Mesenchymal stem cell (in vitro differentiated cells and primary cell): ENCODE results near the gene RMI2.

Experiments used
- DNase-seq: peaks from one replicate; pipeline ENCODE4 v3.0.0-alpha.2; 2013
- H2AFZ ChIP-seq: one replicate; pipeline ENCODE4 v1.6.1; 2013; ENCODE audit warnings: low read depth, mild to moderate bottlenecking, control low read depth, inconsistent platforms, low read length, moderate library complexity
- H2AK5ac ChIP-seq: 2 replicates; pipeline ENCODE4 v1.6.1; 2013; ENCODE audit warnings: low read length, moderate library complexity, mild to moderate bottlenecking, inconsistent platforms; ENCODE audit not compliant: severe bottlenecking
- H2BK120ac ChIP-seq: one replicate; pipeline ENCODE4 v1.6.1; 2013; ENCODE audit warnings: low read depth, mild to moderate bottlenecking, inconsistent platforms, low read length, moderate library complexity
- H2BK12ac ChIP-seq, 2 experiments: one replicate each; pipeline ENCODE4 v1.6.1; 2013; ENCODE audit warnings: inconsistent platforms in 2 of 2, low read length in 2 of 2, mild to moderate bottlenecking in 2 of 2, moderate library complexity in 2 of 2, control low read depth in 1 of 2
- H2BK15ac ChIP-seq: one replicate; pipeline ENCODE4 v1.6.1; 2013; ENCODE audit warnings: mild to moderate bottlenecking, low read depth, inconsistent platforms; ENCODE audit not compliant: poor library complexity, severe bottlenecking
- H2BK5ac ChIP-seq: 2 replicates; pipeline ENCODE4 v1.6.1; 2013; ENCODE audit warnings: low read depth, mild to moderate bottlenecking, low read length, control low read depth, inconsistent platforms; ENCODE audit not compliant: poor library complexity, severe bottlenecking
- H3K14ac ChIP-seq, 2 experiments: one replicate each; pipeline ENCODE4 v1.6.1; 2013; ENCODE audit warnings: inconsistent platforms in 2 of 2, low read length in 2 of 2, control low read depth in 1 of 2, mild to moderate bottlenecking in 1 of 2, moderate library complexity in 1 of 2
- H3K18ac ChIP-seq, 2 experiments: one replicate each; pipeline ENCODE4 v1.6.1; 2013; ENCODE audit warnings: inconsistent platforms in 2 of 2, low read length in 2 of 2, control low read depth in 1 of 2, low read depth in 1 of 2, mild to moderate bottlenecking in 1 of 2
- H3K23ac ChIP-seq, 2 experiments: one replicate each; pipeline ENCODE4 v1.6.1; 2013; ENCODE audit warnings: inconsistent platforms in 2 of 2, low read length in 2 of 2, mild to moderate bottlenecking in 2 of 2, moderate library complexity in 2 of 2, control low read depth in 1 of 2
- H3K27ac ChIP-seq: 2 replicates; pipeline ENCODE4 v1.5.1; 2013; ENCODE audit warnings: mild to moderate bottlenecking, moderate library complexity, low read length, control low read depth, inconsistent platforms; ENCODE audit not compliant: poor library complexity, severe bottlenecking
- H3K27me3 ChIP-seq, 2 experiments: 2 replicates each; pipeline versions ENCODE4 v1.6.1 to v1.7.0; 2013; ENCODE audit warnings: low read length in 2 of 2, mild to moderate bottlenecking in 2 of 2, moderate library complexity in 2 of 2, control low read depth in 1 of 2, inconsistent platforms in 1 of 2; ENCODE audit not compliant: control insufficient read depth in 1 of 2, insufficient read depth in 1 of 2
- H3K36me3 ChIP-seq, 2 experiments: 2 replicates each; pipeline versions ENCODE4 v1.6.1 to v1.7.0; 2013; ENCODE audit warnings: low read length in 2 of 2, control low read depth in 1 of 2, inconsistent platforms in 1 of 2, low read depth in 1 of 2, mild to moderate bottlenecking in 1 of 2; ENCODE audit not compliant: insufficient read depth in 2 of 2, control insufficient read depth in 1 of 2
- H3K4ac ChIP-seq, 2 experiments: one replicate each; pipeline ENCODE4 v1.6.1; 2013; ENCODE audit warnings: inconsistent platforms in 2 of 2, low read length in 2 of 2, mild to moderate bottlenecking in 2 of 2, moderate library complexity in 2 of 2, control low read depth in 1 of 2, low read depth in 1 of 2
- H3K4me1 ChIP-seq: 2 replicates; pipeline ENCODE4 v1.6.1; 2013; ENCODE audit warnings: low read depth, low read length, control low read depth; ENCODE audit not compliant: control insufficient read depth, insufficient read depth
- H3K4me2 ChIP-seq: 2 replicates; pipeline ENCODE4 v1.6.1; 2013; ENCODE audit warnings: low read length, mild to moderate bottlenecking, inconsistent platforms; ENCODE audit not compliant: poor library complexity, severe bottlenecking
- H3K4me3 ChIP-seq, 2 experiments: 2 replicates each; pipeline versions ENCODE4 v1.5.1 to v1.7.0; 2013; ENCODE audit warnings: low read length in 2 of 2, mild to moderate bottlenecking in 2 of 2, control low read depth in 1 of 2, low read depth in 1 of 2; ENCODE audit not compliant: insufficient read depth in 1 of 2
- H3K79me1 ChIP-seq: replicated peaks from 2 replicates; pipeline ENCODE4 v1.6.1; 2013; ENCODE audit warnings: mild to moderate bottlenecking, control low read depth, low read length, inconsistent platforms; ENCODE audit not compliant: poor library complexity, severe bottlenecking
- H3K9ac ChIP-seq: 2 replicates; pipeline ENCODE4 v1.7.0; 2013; ENCODE audit warnings: mild to moderate bottlenecking, low read length, moderate library complexity
- H3K9me3 ChIP-seq: 2 replicates; pipeline ENCODE4 v1.7.0; 2013; ENCODE audit warnings: mild to moderate bottlenecking, low read length; ENCODE audit not compliant: control insufficient read depth
- H4K8ac ChIP-seq: one replicate; pipeline ENCODE4 v1.6.1; 2013; ENCODE audit warnings: inconsistent platforms, mild to moderate bottlenecking, low read length, moderate library complexity
- H4K91ac ChIP-seq: one replicate; pipeline ENCODE4 v1.6.1; 2013; ENCODE audit warnings: mild to moderate bottlenecking, low read length, inconsistent platforms
- WGBS: methylation state at CpG from one replicate; pipeline ENCODE4 v1.1.7; 2013; ENCODE audit warnings: mixed read lengths; 5-methylcytosine and 5-hydroxymethylcytosine counted together

Gene RMI2

DNA sequence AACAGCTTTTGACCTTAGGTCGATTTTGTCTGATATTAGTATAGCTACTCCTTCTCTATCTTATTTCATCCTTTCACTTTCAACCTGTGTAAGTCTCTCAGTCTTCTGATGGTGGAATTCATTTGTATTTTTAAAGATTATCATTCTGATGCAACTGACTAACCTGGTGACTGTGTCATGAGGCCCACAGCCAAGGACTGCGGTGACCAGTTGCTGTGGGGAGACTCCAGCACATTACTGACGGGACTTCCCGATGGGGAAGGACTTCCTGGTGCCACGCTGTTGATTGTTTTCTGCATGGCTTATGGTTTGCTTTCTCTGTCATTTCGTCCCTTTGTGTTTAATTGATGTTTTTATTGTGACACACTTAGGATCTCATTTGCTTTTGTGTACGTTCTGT is 34.2 kb downstream of the RMI2 start:
- Histone ChIP-seq H3K4me1 (no peaks in the 10 kb centered on the region), H2AFZ (no peak overlapping the region), H3K23ac (no peak overlapping the region), H3K79me1 (no peaks in the 10 kb centered on the region), H2AK5ac (no peak overlapping the region), H3K4ac (no peak overlapping the region), H3K18ac (no peak overlapping the region), H3K27me3 (no peaks in the 10 kb centered on the region), H3K27ac (no peak overlapping the region), H2BK5ac (no peak overlapping the region), H3K9ac (no peak overlapping the region), H4K8ac (no peak overlapping the region), H3K4me2 (no peak overlapping the region), H3K36me3 (no peaks in the 10 kb centered on the region), H2BK120ac (no peak overlapping the region), H3K14ac (no peak overlapping the region), H4K91ac (no peak overlapping the region), H3K9me3 (no peaks in the 10 kb centered on the region), H3K4me3 (no peak overlapping the region), H2BK15ac (no peak overlapping the region), H2BK12ac (no peak overlapping the region)
- WGBS = 82% methylated on average over 5 of the region's 7 CpGs
- DNase-seq = no peak

DNA sequence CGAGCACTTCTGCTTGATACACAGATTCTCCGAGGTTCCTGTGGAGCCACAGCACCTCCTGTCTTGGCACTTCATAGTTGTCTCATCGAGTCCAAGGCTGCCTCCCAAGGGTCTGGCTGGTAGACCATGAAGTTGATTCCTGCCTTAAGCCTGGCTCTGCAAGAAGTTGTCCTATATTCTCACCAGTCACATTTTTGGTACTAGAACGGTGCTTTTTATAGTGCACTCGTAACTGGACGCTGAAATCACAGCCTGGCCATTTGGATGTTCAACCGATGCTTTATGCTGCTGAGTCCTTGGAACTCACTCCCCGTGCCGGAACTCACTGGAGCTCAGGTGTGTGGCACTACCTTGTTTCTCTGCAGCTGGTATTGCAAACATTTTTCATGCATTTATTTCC is 35.6 kb downstream of the RMI2 start:
- 92% methylated on average over 9 of the region's 9 CpGs for WGBS
- Histone ChIP-seq H3K18ac (no peak overlapping the region), H3K4me1 (no peaks in the 10 kb centered on the region), H3K14ac (no peak overlapping the region), H2BK15ac (no peak overlapping the region), H3K9me3 (no peaks in the 10 kb centered on the region), H2BK120ac (no peak overlapping the region), H3K4me3 (no peak overlapping the region), H3K27me3 (no peaks in the 10 kb centered on the region), H3K27ac (no peak overlapping the region), H4K91ac (no peak overlapping the region), H2BK12ac (no peak overlapping the region), H3K23ac (no peak overlapping the region), H3K9ac (no peak overlapping the region), H3K79me1 (no peaks in the 10 kb centered on the region), H3K4ac (no peak overlapping the region), H2AK5ac (no peak overlapping the region), H3K36me3 (no peaks in the 10 kb centered on the region), H2AFZ (no peak overlapping the region), H2BK5ac (no peak overlapping the region), H3K4me2 (no peak overlapping the region), H4K8ac (no peak overlapping the region)
- DNase-seq = no peak

DNA sequence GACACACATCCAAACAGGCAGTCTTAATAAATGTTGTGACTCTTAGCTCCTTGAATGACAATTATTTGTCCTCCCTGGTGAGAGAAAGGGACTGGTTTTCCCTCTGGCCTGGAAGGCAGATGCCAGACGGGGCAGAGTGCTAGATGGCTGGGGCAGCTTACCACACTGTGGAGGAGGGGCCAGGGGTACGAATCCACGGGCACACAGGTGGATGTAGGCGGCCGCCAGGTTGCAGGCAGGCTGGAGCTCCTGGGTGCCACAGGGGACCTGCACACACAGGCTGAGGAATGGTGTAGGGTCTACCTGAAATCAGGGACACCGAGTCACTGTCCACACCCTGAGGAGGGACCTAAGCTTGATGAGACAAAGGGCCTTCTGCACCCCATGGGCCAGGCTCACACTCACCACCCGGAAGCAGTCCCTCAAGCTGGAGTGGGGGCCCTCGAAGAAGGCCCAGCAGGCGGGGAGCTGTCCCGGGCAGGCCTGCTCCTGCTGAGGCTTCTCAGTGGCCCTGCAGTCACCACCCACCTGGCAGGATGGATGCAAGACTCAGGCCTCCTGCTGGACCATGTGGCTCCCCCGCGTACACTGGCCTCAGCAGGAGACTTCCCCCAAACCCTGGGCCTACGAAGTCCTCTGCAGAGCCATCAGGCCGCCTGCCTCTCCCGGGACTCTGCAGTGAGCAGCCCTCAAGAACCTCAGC is 38.4 kb downstream of the RMI2 start:
- Histone ChIP-seq H3K18ac (no peak overlapping the region), H2BK15ac (no peak overlapping the region), H3K9me3 (no peaks in the 10 kb centered on the region), H2BK5ac (no peak overlapping the region), H3K14ac (peak overlapping the region in 1 of 2 experiments; percentile 41), H3K4me3 (no peak overlapping the region), H2AFZ (no peak overlapping the region), H3K4ac (no peak overlapping the region), H3K27ac (no peak overlapping the region), H4K8ac (no peak overlapping the region), H2AK5ac (no peak overlapping the region), H3K4me2 (no peak overlapping the region), H3K27me3 (peaks cover 4 to 7% of the 10 kb centered on the region in 2 experiments), H3K36me3 (no peaks in the 10 kb centered on the region), H2BK12ac (no peak overlapping the region), H4K91ac (peak overlapping the region; percentile 34), H3K4me1 (peaks cover 2% of the 10 kb centered on the region), H2BK120ac (no peak overlapping the region), H3K9ac (no peak overlapping the region), H3K23ac (no peak overlapping the region), H3K79me1 (no peaks in the 10 kb centered on the region)
- no peak for DNase-seq
- WGBS = 89% methylated on average over 15 of the region's 15 CpGs

DNA sequence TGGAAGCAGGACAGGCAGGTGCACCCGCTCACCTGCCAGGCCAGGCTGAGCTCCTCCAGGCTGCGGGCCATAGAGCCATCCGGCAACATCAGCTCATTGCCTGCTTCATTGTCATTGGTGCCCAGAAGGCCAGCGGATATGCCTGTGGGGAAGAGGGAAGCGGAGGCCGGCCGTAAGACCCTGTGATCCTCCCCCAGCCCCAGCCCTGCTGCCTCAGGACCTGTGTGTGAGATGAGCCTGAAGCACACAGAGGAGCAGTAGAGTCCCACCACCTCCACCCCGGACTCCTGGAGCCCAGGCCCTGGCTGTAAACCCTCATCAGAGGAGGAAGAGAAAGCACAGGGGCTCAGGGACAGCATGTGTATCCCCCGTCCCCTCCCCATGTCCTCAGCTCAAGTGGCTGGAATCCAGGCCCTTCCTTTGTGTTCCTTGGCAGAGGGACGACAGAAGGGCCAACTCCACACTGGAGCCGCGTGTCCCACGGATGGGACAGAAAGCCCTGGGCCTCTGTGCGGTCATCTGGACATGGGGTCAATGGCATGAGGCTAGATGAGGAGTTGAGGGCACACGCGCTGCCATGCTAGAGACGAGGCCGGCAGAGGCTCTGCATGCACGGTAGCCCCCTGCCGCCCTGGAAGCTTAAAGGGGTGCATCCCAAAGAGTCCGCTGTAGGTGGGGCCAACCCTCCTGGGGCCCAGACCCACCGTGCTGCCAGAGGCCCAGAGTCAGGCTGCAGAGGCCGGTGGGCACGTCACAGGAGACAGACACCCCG is 39.1 kb downstream of the RMI2 start:
- no peak overlapping the region for H4K8ac ChIP-seq
- H3K4me1 ChIP-seq = peaks cover 2% of the 10 kb centered on the region
- no peak overlapping the region for H3K9ac ChIP-seq
- no peak overlapping the region for H3K4me2 ChIP-seq
- peak overlapping the region; percentile 34 for H4K91ac ChIP-seq
- H3K36me3 ChIP-seq = no peaks in the 10 kb centered on the region
- no peak overlapping the region for H2BK120ac ChIP-seq
- no peak overlapping the region for H2AFZ ChIP-seq
- no peak overlapping the region for H3K27ac ChIP-seq
- no peaks in the 10 kb centered on the region for H3K79me1 ChIP-seq
- no peak overlapping the region for H2BK5ac ChIP-seq
- H3K4me3 ChIP-seq = no peak overlapping the region
- no peak overlapping the region for H3K4ac ChIP-seq
- H2AK5ac ChIP-seq = no peak overlapping the region
- no peak overlapping the region for H3K23ac ChIP-seq
- H3K14ac ChIP-seq = no peak overlapping the region
- H3K9me3 ChIP-seq = no peaks in the 10 kb centered on the region
- WGBS = 93% methylated on average over 25 of the region's 25 CpGs
- DNase-seq = no peak
- H3K27me3 ChIP-seq = peaks cover 4 to 7% of the 10 kb centered on the region in 2 experiments
- H2BK15ac ChIP-seq = no peak overlapping the region
- H3K18ac ChIP-seq = no peak overlapping the region
- no peak overlapping the region for H2BK12ac ChIP-seq
